Cardiac fibroblast (primary cell): Measurements from ENCODE around the gene SERTAD2.
A peak's percentile ranks its signal among the peaks of the same experiment; 100 is the strongest.

ENCODE experiments used
- DNase-seq, 2 donors: peaks; one replicate each; pipeline versions ENCODE4 v3.0.0 to v3.0.0-alpha.2; 2010; ENCODE audit warnings: low read depth in 2 of 2
- H3K4me3 ChIP-seq, 2 donors: replicated peaks in 1 of 2; 1 replicate in 1 of 2; 2 replicates in 1 of 2; pipeline ENCODE4 v1.5.1; 2011; ENCODE audit warnings: low read depth in 2 of 2, low read length in 2 of 2, mild to moderate bottlenecking in 2 of 2, moderate library complexity in 1 of 2
- CTCF ChIP-seq: IDR thresholded peaks from one replicate; pipeline ENCODE4 v1.5.1; 2011; ENCODE audit warnings: low read depth, mild to moderate bottlenecking, low read length, inconsistent platforms

SERTAD2 gene

DNA sequence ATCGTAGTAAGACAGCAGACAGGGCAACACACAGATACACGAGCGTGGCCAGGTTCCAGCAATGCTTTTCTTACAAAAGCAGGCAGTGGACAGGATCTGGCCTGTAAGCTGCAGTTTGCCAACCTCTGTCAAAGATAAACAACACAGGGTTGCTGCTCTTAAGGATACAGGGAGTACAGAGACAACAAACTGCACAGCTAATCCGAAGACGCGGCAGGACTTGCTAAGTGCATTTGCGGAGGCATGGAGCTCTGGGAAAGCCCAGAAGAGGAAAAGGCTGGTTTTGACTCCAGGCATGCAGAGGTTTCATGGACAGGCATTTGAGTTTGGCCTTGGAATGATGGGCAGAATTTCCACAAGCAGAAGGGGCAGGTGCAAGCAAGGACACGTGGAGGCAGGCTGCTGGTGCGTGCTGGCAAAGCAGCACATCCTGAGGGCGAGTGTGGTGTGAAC lies 24.4 kb downstream of the SERTAD2 start:
- H3K4me3 ChIP-seq = no peak overlapping the region
- no peak for TF ChIP-seq CTCF
- DNase-seq = peak in 1 of 2 donors; percentile 43

DNA sequence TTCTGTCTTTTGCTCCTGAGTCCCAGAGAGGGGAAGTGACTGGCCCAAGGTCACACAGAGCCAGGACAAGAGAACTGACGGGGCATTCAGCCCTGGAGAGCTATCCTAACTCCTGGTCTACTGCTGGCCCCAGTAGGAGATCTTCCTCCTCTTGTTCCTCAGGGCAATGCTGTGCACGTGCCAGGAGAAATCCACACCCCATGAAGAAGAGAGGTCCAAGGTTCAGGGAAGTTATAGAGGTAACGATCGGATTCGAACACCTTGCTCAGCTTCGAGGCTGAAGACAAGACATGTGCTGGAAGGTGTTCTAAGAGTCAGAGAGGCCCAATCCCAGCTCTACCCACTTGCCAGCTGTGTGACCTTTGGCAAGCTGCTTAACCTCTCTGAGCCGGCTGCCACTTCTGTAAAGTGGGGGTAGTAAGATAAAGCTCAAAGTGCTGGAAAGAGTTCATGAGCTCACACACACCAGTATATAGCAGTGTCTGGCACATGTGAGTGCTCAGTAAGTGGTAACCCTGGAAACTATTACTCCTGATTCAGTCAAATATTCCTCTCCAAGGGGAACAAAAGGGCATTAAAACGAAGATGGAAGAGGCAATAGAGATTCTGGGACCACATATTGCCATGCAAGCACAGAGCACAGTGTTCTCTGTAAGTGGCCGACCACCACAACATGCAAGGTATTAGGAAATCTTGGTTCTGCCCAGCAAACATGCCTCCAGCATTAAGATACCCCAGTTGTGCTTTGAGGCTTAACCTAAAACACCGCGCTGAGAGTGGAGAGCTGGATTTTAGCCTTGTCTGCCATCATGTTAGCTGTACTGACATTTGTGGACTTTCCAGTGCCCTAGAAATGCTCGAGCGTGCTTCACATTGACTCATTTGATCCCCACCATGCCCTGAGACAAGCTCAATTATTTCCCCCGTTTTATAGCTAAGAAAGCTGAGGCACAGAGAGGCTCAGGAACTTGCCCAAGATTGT lies 25.6 kb downstream of the SERTAD2 start:
- H3K4me3 ChIP-seq = no peak overlapping the region
- TF ChIP-seq CTCF = no peak
- no peak for DNase-seq

DNA sequence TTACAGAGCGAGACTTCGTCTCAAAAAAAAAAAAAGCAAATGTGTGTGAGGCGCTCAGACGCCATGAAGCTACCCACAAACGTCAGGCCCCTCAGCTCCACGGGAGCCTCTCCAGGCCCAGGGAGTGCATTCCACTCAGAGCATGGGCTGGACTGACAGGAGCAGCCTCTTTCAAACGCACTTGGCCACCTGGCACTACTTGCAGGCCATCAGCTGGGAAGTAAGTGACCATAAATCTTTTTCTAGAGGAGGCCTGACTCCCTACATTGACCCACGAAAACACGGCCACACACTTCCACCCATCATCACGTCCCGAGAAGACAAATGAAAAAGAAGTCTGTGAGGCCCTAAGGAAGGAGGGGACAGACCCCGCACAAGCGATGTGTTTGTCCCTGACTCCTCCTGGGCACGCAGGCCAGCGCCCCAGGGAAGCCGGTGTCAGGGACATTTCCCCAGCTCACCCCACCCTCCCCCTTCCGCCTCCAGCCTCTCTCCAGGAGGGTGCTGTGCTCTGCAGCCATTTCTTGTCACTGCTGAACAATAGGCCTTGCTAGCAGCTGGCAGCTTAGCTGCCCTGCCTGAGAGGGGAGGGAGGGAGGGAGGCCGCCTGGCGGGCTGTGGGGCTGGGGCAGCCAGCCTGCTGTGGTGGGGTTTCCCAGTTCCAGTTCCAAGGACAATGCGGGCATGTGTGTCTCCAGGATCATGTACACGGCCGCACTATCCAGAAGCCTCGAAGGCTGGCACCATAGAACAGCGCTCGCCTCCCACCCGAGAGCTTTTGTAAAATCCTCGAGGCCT lies 26.6 kb downstream of the SERTAD2 start:
- no peak for DNase-seq
- no peak for TF ChIP-seq CTCF
- no peak overlapping the region for H3K4me3 ChIP-seq

DNA sequence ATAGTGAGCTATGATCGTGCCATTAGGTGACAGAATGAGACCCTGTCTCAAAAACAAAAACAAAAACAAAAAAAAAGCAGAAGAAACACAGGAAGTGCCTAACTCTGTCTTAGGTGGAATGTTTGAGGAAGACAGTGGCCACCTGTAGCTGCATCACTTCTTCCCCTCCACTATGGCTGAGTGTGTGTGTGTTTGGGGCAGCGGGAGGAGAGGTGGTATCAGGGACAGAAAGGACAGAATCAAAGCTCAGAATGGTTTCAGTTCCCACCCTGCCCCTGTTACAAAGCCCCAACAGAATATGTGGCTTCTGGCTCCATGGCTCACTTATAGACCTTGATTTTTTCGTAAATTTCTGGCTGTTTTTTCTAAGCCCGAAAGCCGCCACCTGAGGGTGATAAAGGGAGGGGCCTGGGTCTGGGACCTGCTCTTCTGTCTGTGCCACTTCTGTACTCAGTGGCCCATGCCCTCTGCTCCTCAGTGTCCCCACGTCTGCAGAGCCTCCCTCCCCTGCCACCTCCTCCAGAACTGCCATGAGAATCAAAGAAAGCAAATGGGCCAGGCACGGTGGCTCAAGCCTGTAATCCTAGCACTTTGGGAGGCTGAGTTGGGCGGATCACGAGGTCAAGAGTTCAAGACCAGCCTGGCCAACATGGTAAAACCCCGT lies 27.4 kb downstream of the SERTAD2 start:
- TF ChIP-seq CTCF = no peak
- DNase-seq = no peak
- H3K4me3 ChIP-seq = no peak overlapping the region

GRCh38 chr2:64625299-64626145 lies 28.2 kb downstream of the SERTAD2 start:
- TF ChIP-seq CTCF = no peak
- no peak overlapping the region for H3K4me3 ChIP-seq
- DNase-seq = no peak

GRCh38 chr2:64624862-64625261 lies 28.9 kb downstream of the SERTAD2 start:
- no peak for DNase-seq
- no peak for TF ChIP-seq CTCF
- no peak overlapping the region for H3K4me3 ChIP-seq
